ENCODE data around the gene ERF.

The ERF gene

DNA sequence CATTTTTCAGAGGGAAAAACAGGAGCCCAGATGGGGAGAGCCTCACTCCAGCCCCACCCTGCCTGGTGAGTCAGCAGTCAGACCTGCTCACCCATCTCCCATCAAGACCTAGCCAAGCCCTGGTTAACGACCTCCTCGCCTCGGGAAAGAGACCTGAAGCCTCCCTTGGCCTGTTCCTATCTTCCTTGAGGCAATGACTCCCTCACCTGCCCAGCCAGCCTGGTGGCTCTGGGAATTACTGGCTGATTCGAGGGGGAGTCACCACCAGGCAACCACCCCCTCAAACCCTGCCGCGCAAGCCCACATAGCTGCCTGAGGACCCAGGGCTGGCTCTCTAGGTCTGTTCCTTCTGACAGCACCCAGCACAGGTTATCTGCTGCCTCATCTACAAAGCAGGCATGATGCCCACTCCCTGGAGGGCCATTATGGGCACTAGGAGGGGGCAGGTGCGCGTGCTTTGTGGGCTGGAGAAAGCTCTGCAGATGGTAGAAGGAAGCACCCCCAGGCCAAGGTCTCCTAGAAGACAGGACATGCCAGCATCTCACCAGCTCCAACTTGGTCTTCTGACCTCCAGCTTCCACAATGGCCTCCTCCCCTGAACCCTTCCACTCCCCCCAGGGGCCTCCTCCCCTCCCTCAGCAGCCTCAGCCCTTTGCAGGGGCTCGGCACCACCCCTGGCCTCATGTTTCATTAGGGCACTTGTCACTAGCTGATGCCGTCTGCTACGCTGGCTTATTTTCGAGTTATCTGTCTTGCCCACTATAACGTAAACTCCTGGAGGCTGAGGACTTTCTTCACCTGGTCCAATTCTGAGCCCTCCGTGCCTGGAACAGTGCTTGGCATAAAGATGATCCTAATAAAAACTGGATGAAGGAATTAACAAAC, 47.8 kb downstream of the ERF start:
- TF ChIP-seq TAF1 (IDR thresholded peaks at IDR 0.05; ENCODE audit: borderline replicate concordance, insufficient read depth, low read length) = no peak
- no peak for TF ChIP-seq SIN3A (IDR thresholded peaks at IDR 0.05; ENCODE audit: borderline replicate concordance, insufficient read depth, low read length)
- TF ChIP-seq POLR2AphosphoS5 (IDR thresholded peaks at IDR 0.05; ENCODE audit: low read depth, low read length) = no peak
- TF ChIP-seq, protein P1, sequence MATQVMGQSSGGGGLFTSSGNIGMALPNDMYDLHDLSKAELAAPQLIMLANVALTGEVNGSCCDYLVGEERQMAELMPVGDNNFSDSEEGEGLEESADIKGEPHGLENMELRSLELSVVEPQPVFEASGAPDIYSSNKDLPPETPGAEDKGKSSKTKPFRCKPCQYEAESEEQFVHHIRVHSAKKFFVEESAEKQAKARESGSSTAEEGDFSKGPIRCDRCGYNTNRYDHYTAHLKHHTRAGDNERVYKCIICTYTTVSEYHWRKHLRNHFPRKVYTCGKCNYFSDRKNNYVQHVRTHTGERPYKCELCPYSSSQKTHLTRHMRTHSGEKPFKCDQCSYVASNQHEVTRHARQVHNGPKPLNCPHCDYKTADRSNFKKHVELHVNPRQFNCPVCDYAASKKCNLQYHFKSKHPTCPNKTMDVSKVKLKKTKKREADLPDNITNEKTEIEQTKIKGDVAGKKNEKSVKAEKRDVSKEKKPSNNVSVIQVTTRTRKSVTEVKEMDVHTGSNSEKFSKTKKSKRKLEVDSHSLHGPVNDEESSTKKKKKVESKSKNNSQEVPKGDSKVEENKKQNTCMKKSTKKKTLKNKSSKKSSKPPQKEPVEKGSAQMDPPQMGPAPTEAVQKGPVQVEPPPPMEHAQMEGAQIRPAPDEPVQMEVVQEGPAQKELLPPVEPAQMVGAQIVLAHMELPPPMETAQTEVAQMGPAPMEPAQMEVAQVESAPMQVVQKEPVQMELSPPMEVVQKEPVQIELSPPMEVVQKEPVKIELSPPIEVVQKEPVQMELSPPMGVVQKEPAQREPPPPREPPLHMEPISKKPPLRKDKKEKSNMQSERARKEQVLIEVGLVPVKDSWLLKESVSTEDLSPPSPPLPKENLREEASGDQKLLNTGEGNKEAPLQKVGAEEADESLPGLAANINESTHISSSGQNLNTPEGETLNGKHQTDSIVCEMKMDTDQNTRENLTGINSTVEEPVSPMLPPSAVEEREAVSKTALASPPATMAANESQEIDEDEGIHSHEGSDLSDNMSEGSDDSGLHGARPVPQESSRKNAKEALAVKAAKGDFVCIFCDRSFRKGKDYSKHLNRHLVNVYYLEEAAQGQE (IDR thresholded peaks at IDR 0.05; ENCODE audit: insufficient read depth in 1 of 2, low read depth in 2 of 2, low read length in 2 of 2) = no peak
- no peak for TF ChIP-seq FOXP2 (optimal IDR thresholded peaks at IDR 0.05; ENCODE audit: borderline replicate concordance, extremely low read depth, extremely low read length, insufficient read depth)

DNA sequence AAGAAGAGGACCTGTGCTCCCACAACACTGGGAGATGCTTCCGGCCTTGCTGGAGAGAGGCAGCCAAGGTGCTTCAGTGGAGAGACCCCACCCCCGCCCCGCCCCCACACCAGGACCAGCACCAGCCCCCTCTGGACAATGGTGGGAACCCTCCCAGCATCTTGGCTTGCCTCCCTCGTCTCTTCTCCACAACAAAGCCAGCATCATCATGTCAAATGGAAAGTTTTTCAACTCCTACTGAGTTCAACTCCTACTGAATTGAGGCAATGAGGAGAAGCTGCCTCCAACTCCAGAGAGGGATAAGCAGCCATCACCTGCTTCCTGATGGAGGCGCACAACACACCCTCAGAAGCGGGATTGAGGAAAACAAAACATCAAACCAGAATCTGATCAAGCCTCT, 50.3 kb downstream of the ERF start:
- TF ChIP-seq, protein P1 (IDR thresholded peaks at IDR 0.05; ENCODE audit: insufficient read depth in 1 of 2, low read depth in 2 of 2, low read length in 2 of 2) = no peak
- no peak for TF ChIP-seq SIN3A (IDR thresholded peaks at IDR 0.05; ENCODE audit: borderline replicate concordance, insufficient read depth, low read length)
- TF ChIP-seq POLR2AphosphoS5 (IDR thresholded peaks at IDR 0.05; ENCODE audit: low read depth, low read length) = no peak
- no peak for TF ChIP-seq FOXP2 (optimal IDR thresholded peaks at IDR 0.05; ENCODE audit: borderline replicate concordance, extremely low read depth, extremely low read length, insufficient read depth)
- no peak for TF ChIP-seq TAF1 (IDR thresholded peaks at IDR 0.05; ENCODE audit: borderline replicate concordance, insufficient read depth, low read length)

- TF ChIP-seq SIN3A (IDR thresholded peaks at IDR 0.05; ENCODE audit: borderline replicate concordance, insufficient read depth, low read length) = no peak
- TF ChIP-seq, protein P1 (IDR thresholded peaks at IDR 0.05; ENCODE audit: insufficient read depth in 1 of 2, low read depth in 2 of 2, low read length in 2 of 2) = peak; percentile 78 to 88
These were observed 51.2 kb downstream of the ERF start for GRCh38 chr19:42203700-42204099.

- TF ChIP-seq TAF1 (IDR thresholded peaks at IDR 0.05; ENCODE audit: borderline replicate concordance, insufficient read depth, low read length) (no peak), SIN3A (IDR thresholded peaks at IDR 0.05; ENCODE audit: borderline replicate concordance, insufficient read depth, low read length) (no peak), FOXP2 (optimal IDR thresholded peaks at IDR 0.05; ENCODE audit: borderline replicate concordance, extremely low read depth, extremely low read length, insufficient read depth) (no peak), POLR2AphosphoS5 (IDR thresholded peaks at IDR 0.05; ENCODE audit: low read depth, low read length) (no peak)
- TF ChIP-seq, protein P1 (IDR thresholded peaks at IDR 0.05; ENCODE audit: insufficient read depth in 1 of 2, low read depth in 2 of 2, low read length in 2 of 2) = no peak
These were observed 52.5 kb downstream of the ERF start for GRCh38 chr19:42202290-42202880.

Measured in PFSK-1 (cell line).